Prostate gland (tissue), 2 donors: ENCODE measurements around the gene RBM6. TPM values are rescaled to one million over a fixed set of nuclear protein-coding genes. Genes with fewer than 3 reads are reported as not detected.

Experiments
- DNase-seq: peaks from one replicate; pipeline ENCODE4 v3.0.0-alpha.2; 2019; ENCODE audit warnings: low spot score
- H3K27ac ChIP-seq, 2 donors: fragments of 200-600 bp; sonication (generic); 2 replicates each; pipeline ENCODE4 v1.5.1; 2017 to 2019
- H3K27me3 ChIP-seq: fragments of 200-600 bp; sonication (generic); replicated peaks from 2 replicates; pipeline ENCODE4 v1.5.1; 2019; ENCODE audit not compliant: insufficient read depth
- H3K36me3 ChIP-seq, 2 donors: fragments of 200-600 bp; sonication (generic); 1 replicate in 1 of 2; 2 replicates in 1 of 2; pipeline versions ENCODE4 v1.5.1 to v1.8.1; 2017 to 2019
- H3K4me1 ChIP-seq: fragments of 200-600 bp; sonication (generic); replicated peaks from 2 replicates; pipeline ENCODE4 v1.5.1; 2019
- H3K4me3 ChIP-seq, 2 donors: fragments of 200-600 bp; sonication (generic); 2 replicates each; pipeline ENCODE4 v1.5.1; 2017 to 2019
- H3K9me3 ChIP-seq: fragments of 200-600 bp; sonication (generic); 2 replicates; pipeline ENCODE4 v1.5.1; 2017
- POLR2A ChIP-seq: fragments of 450-650 bp; IDR thresholded peaks from one replicate; pipeline ENCODE4 v1.6.1; 2016; ENCODE audit warnings: antibody characterized with exemption, mild to moderate bottlenecking
- POLR2AphosphoS5 ChIP-seq: sonication (generic); formaldehyde crosslinking; IDR thresholded peaks from one replicate; pipeline ENCODE4 v1.6.1; 2017; ENCODE audit warnings: antibody characterized with exemption
- WGBS: methylation state at CpG from one replicate; pipeline ENCODE4 v1.1.5; 2018; 5-methylcytosine and 5-hydroxymethylcytosine counted together
- intact Hi-C: fragments of 100-400 bp; cut with DNase I; formaldehyde crosslinking; loops from one replicate; pipeline ENCODE4 v1.14.2; 2022
- total RNA-seq, 2 donors: library from RNA; depleted of rRNA; stranded (reverse); fragments of >200 nt; gene quantifications; one replicate each; pipeline ENCODE4 v1.1.0, GENCODE V29; 2016
- TF ChIP-seq, protein P1 (sequence below), 4 experiments: fragments of 200-600 bp in 2 of 4; fragments of 450-650 bp in 2 of 4; sonication (generic) in 2 of 4; IDR thresholded peaks; 1 replicate in 3 of 4; 2 replicates in 1 of 4; pipeline ENCODE4 v1.5.1; 2016 to 2019; ENCODE audit warnings: antibody characterized with exemption in 4 of 4, mild to moderate bottlenecking in 2 of 4, moderate library complexity in 2 of 4

Gene RBM6
- total RNA-seq, 2 donors from 2014 or later = 53.1 to 176 TPM

DNA sequence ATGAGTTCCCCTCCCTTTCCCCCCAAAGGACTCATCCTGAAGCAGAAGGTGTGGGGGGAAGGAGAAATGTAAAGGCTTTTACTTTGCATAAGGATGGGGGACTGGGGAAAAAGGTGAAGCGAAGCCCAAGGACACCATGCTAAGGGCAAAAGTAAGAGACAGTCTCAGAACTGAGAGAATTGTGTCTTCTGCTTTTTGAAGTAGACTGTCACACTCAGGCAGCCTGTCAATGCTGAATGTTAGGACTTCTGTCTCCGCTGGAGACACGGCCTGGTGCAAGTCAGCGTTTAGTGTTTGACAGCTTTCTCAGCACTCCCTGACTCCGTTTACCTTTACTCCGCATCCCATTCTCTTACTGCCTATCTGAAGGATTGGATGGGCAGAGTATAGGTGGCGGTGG is 162.6 kb downstream of the RBM6 start:
- DNase-seq = no peak
- H3K36me3 ChIP-seq = peaks cover 29 to 71% of the 10 kb centered on the region in 2 donors
- WGBS = 90% methylated on average over 7 of the region's 7 CpGs
- intact Hi-C loops = no loop called here
- no peak overlapping the region for H3K27ac ChIP-seq
- H3K4me3 ChIP-seq = no peak overlapping the region
- H3K4me1 ChIP-seq = no peaks in the 10 kb centered on the region
- no peaks in the 10 kb centered on the region for H3K27me3 ChIP-seq
- TF ChIP-seq POLR2AphosphoS5 (no peak), POLR2A (no peak)
- TF ChIP-seq, protein P1, sequence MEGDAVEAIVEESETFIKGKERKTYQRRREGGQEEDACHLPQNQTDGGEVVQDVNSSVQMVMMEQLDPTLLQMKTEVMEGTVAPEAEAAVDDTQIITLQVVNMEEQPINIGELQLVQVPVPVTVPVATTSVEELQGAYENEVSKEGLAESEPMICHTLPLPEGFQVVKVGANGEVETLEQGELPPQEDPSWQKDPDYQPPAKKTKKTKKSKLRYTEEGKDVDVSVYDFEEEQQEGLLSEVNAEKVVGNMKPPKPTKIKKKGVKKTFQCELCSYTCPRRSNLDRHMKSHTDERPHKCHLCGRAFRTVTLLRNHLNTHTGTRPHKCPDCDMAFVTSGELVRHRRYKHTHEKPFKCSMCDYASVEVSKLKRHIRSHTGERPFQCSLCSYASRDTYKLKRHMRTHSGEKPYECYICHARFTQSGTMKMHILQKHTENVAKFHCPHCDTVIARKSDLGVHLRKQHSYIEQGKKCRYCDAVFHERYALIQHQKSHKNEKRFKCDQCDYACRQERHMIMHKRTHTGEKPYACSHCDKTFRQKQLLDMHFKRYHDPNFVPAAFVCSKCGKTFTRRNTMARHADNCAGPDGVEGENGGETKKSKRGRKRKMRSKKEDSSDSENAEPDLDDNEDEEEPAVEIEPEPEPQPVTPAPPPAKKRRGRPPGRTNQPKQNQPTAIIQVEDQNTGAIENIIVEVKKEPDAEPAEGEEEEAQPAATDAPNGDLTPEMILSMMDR (IDR thresholded peaks at IDR 0.05) = no peak
- H3K9me3 ChIP-seq = no peaks in the 10 kb centered on the region

DNA sequence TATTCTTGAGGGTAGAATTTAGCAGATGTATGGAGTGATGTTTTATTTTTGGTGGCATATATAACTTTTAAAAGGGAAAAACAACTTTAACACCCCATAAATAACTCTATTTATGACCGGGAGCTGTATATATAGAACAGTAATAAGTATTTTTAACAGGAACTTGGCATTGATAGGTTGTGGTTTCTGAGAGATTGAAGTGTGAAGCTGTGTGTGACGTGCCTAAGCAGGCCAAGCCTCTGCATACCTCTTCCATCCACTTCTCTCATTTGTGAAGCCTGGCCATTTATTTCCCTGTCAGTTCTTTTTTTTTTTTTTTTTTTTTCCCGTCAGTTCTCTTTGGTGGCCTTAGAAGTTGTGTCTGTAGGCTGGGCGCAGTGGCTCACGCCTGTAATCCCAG is 171.8 kb downstream of the RBM6 start:
- H3K4me3 ChIP-seq = no peak overlapping the region
- peaks cover 41 to 76% of the 10 kb centered on the region in 2 donors for H3K36me3 ChIP-seq
- no peak overlapping the region for H3K27ac ChIP-seq

DNA sequence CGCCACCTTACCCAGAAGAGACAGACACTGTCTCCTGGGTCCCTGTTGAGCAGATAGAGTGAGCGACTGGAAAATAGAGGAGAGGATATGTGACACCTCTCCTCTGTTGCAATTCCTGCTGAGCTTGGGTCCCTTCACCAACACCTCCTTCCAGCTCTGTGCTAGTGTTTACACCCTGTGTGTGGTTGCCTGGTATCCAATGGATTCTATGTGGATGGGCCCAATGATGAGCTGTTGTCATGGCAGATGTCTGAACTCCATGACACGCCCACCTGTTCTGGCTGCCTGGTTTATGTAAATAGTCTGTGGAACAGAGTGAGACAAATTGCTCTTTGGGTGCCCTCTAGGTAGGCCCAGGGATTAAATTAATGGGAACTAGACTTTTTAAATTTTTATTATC is 172.5 kb downstream of the RBM6 start:
- DNase-seq = no peak
- no peaks in the 10 kb centered on the region for H3K9me3 ChIP-seq
- WGBS = 88% methylated on average over 3 of the region's 3 CpGs
- H3K27me3 ChIP-seq = no peaks in the 10 kb centered on the region
- no peak overlapping the region for H3K27ac ChIP-seq
- TF ChIP-seq, protein P1 (IDR thresholded peaks at IDR 0.05) = no peak
- TF ChIP-seq POLR2A (no peak), POLR2AphosphoS5 (no peak)
- H3K4me3 ChIP-seq = no peak overlapping the region
- peaks cover 43 to 78% of the 10 kb centered on the region in 2 donors for H3K36me3 ChIP-seq
- no peaks in the 10 kb centered on the region for H3K4me1 ChIP-seq
- intact Hi-C loops = no loop called here

More for the DNA sequence above, 171.8 kb downstream of the RBM6 start:
- Histone ChIP-seq H3K4me1 (no peaks in the 10 kb centered on the region), H3K9me3 (no peaks in the 10 kb centered on the region), H3K27me3 (no peaks in the 10 kb centered on the region)
- TF ChIP-seq POLR2A (no peak), POLR2AphosphoS5 (no peak)
- TF ChIP-seq, protein P1 (IDR thresholded peaks at IDR 0.05) = no peak
- DNase-seq = no peak
- intact Hi-C loops = no loop called here
- whole genome bisulfite sequencing = 69% methylated on average over 5 of the region's 5 CpGs

DNA sequence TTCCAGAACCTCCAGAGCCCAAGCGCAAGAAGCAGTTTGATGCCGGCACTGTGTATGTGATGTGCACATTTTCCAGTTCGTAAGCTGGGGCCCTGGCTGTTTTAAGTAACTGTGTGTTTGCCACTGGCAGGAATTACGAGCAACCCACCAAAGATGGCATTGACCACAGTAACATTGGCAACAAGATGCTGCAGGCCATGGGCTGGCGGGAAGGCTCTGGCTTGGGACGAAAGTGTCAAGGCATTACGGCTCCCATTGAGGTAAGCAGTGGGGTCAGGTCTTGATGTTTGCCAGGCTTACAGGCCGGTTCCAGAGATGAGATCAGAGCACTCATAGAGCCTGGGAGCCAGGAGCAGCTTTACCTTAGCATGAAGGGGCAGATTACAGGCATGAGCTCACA is 177.2 kb downstream of the RBM6 start:
- DNase-seq = no peak
- Histone ChIP-seq H3K9me3 (no peaks in the 10 kb centered on the region), H3K27me3 (no peaks in the 10 kb centered on the region), H3K4me1 (no peaks in the 10 kb centered on the region), H3K36me3 (peaks cover 35 to 50% of the 10 kb centered on the region in 2 donors), H3K27ac (no peak overlapping the region), H3K4me3 (no peak overlapping the region)
- WGBS = 91% methylated on average over 8 of the region's 8 CpGs
- intact Hi-C loops = no loop called here
- TF ChIP-seq POLR2A (no peak), POLR2AphosphoS5 (no peak)
- TF ChIP-seq, protein P1 (IDR thresholded peaks at IDR 0.05) = no peak

DNA sequence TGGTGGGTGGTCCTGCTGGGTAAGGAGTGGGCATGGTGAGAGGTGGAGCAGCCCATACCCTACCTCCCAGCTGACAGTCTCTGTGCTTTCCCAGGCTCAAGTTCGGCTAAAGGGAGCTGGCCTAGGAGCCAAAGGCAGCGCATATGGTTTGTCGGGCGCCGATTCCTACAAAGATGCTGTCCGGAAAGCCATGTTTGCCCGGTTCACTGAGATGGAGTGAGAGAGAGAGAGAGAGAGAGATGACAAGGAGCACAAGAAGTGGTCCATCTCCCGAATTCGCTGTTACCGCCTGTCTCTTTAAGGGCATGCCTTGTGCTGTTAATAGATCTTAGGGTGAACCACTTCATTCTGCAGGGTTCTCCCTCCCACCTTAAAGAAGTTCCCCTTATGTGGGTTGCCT is 178.3 kb downstream of the RBM6 start:
- Histone ChIP-seq H3K36me3 (peaks cover 35 to 44% of the 10 kb centered on the region in 2 donors), H3K9me3 (no peaks in the 10 kb centered on the region), H3K4me3 (no peak overlapping the region), H3K27me3 (no peaks in the 10 kb centered on the region), H3K4me1 (no peaks in the 10 kb centered on the region), H3K27ac (no peak overlapping the region)
- TF ChIP-seq, protein P1 (IDR thresholded peaks at IDR 0.05) = no peak
- TF ChIP-seq POLR2AphosphoS5 (no peak), POLR2A (no peak)
- WGBS = 84% methylated on average over 10 of the region's 10 CpGs
- DNase-seq = no peak
- intact Hi-C loops = no loop called here
